Keratinocyte (primary cell): Measurements from ENCODE around the gene ARHGEF16.

Source experiments
- CTCF ChIP-seq, 3 experiments: IDR thresholded peaks in 1 of 3; conservative IDR thresholded peaks in 1 of 3; optimal IDR thresholded peaks in 1 of 3; 2 replicates in 2 of 3; 3 replicates in 1 of 3; pipeline versions ENCODE3 to v1.5.1; 2011; ENCODE audit warnings: low read length in 3 of 3, mild to moderate bottlenecking in 3 of 3, moderate library complexity in 2 of 3, control low read depth in 1 of 3, inconsistent platforms in 1 of 3; ENCODE audit not compliant: insufficient read depth in 2 of 3; ENCODE audit errors: extremely low read depth in 1 of 3
- EZH2 ChIP-seq: IDR thresholded peaks from one replicate; pipeline ENCODE4 v1.6.1; 2012; ENCODE audit warnings: inconsistent platforms, mild to moderate bottlenecking, low read length, moderate library complexity

GRCh38 chr1:3501437-3501836 lies 47.0 kb downstream of the ARHGEF16 start:
- TF ChIP-seq EZH2 (no peak), CTCF (optimal IDR thresholded peaks at IDR 0.05 in 1 of 3, IDR thresholded peaks at IDR 0.05 in 1 of 3, conservative IDR thresholded peaks at IDR 0.05 in 1 of 3; ENCODE audit: extremely low read depth in 1 of 3, insufficient read depth in 2 of 3, low read length in 3 of 3) (no peak)
